HuH-7.5 (cell line): ENCODE results near the gene TSTD2.
A peak's percentile ranks its signal among the peaks of the same experiment; 100 is the strongest.
"Not testable (repeated sequence)": the region's sequence is repeated elsewhere in the genome, so short reads cannot be mapped to it uniquely, and the experiment has no call there.

Source experiments
- DNase-seq: peaks from one replicate; pipeline ENCODE4 v3.0.0; 2011; ENCODE audit warnings: low spot score

The TSTD2 gene

GRCh38 chr9:97630591-97630990 lies 2.6 kb downstream of the TSTD2 start:
- DNase-seq, result no peak

- no peak for DNase-seq
Observed at GRCh38 chr9:97629156-97629555, 4.0 kb downstream of the TSTD2 start.

- no peak for DNase-seq
Observed at GRCh38 chr9:97628668-97629067, 4.5 kb downstream of the TSTD2 start.

- no peak for DNase-seq
Observed at GRCh38 chr9:97627624-97628023, 5.5 kb downstream of the TSTD2 start.

GRCh38 chr9:97625620-97626019 lies 7.5 kb downstream of the TSTD2 start:
- no peak for DNase-seq

- no peak for DNase-seq
Observed at GRCh38 chr9:97623946-97624345, 9.2 kb downstream of the TSTD2 start.

GRCh38 chr9:97622483-97622882 lies 10.7 kb downstream of the TSTD2 start:
- not testable (repeated sequence) for DNase-seq

GRCh38 chr9:97620063-97620462 lies 13.1 kb downstream of the TSTD2 start:
- DNase-seq, result not testable (repeated sequence)

GRCh38 chr9:97617939-97618416 lies 15.2 kb downstream of the TSTD2 start:
- no peak for DNase-seq

GRCh38 chr9:97615439-97616072 lies 17.6 kb downstream of the TSTD2 start:
- peak; percentile 29 for DNase-seq

GRCh38 chr9:97604901-97605645 lies 28.1 kb downstream of the TSTD2 start:
- DNase-seq, result no peak

- DNase-seq, result no peak
Observed at GRCh38 chr9:97602430-97602829, 30.7 kb downstream of the TSTD2 start.

GRCh38 chr9:97601228-97601898 lies 31.8 kb downstream of the TSTD2 start:
- no peak for DNase-seq

GRCh38 chr9:97600531-97601227 lies 32.5 kb downstream of the TSTD2 start:
- DNase-seq, result no peak

- DNase-seq, result no peak
Observed at GRCh38 chr9:97599314-97599846, 33.8 kb downstream of the TSTD2 start.

- DNase-seq, result peak; percentile 53
Observed at GRCh38 chr9:97598461-97599288, 34.5 kb downstream of the TSTD2 start.

- DNase-seq, result no peak
Observed at GRCh38 chr9:97596906-97597305, 36.3 kb downstream of the TSTD2 start.

- no peak for DNase-seq
Observed at GRCh38 chr9:97594381-97594921, 38.7 kb downstream of the TSTD2 start.

- DNase-seq, result no peak
Observed at GRCh38 chr9:97593960-97594359, 39.2 kb downstream of the TSTD2 start.

GRCh38 chr9:97592126-97592525 lies 41.0 kb downstream of the TSTD2 start:
- DNase-seq, result no peak

GRCh38 chr9:97591535-97591934 lies 41.6 kb downstream of the TSTD2 start:
- no peak for DNase-seq
